GM12878 (cell line): ENCODE data around the gene DNAJC4. TPM values are rescaled to one million over a fixed set of nuclear protein-coding genes. Genes with fewer than 3 reads are reported as not detected.

Source experiments
- ATF7 ChIP-seq: fragments of 450-650 bp; IDR thresholded peaks from 2 replicates; pipeline ENCODE4 v1.6.1; 2016; ENCODE audit warnings: low read depth, mild to moderate bottlenecking
- FOXM1 ChIP-seq: IDR thresholded peaks from 2 replicates; pipeline ENCODE4 v1.6.1; 2012; ENCODE audit warnings: low read depth, mild to moderate bottlenecking, inconsistent platforms, low read length, moderate library complexity
- MEF2B ChIP-seq: fragments of 450-650 bp; IDR thresholded peaks from 2 replicates; pipeline ENCODE4 v1.6.1; 2018; ENCODE audit warnings: mild to moderate bottlenecking, moderate library complexity; ENCODE audit not compliant: partially characterized antibody, poor library complexity, severe bottlenecking
- POU2F2 ChIP-seq: IDR thresholded peaks from 3 replicates; pipeline ENCODE4 v1.6.1; 2011; ENCODE audit warnings: low read depth, mild to moderate bottlenecking, low read length, borderline replicate concordance
- polyA plus RNA-seq, 11 experiments: library from polyadenylated mRNA; depleted of rRNA in 4 of 11; unstranded in 6 of 11; stranded (reverse) in 5 of 11; fragments of >200 nt; fragmentation: Nextera tagmentation in 4 of 11; fragmentation: Illumina TruSeq in 1 of 11; extraction: Ambion mirVana in 4 of 11; extraction: Trizol in 1 of 11; gene quantifications; 1 replicate in 1 of 11; 2 replicates in 10 of 11; pipeline versions ENCODE4 v1.2.1 to v1.2.3, GENCODE V29; 2011 to 2016; ENCODE audit warnings: inconsistent platforms in 2 of 11, missing spikeins in 2 of 11, low read depth in 1 of 11
- total RNA-seq, 4 experiments: library from RNA; depleted of rRNA in 3 of 4; stranded (reverse); fragments of >200 nt in 3 of 4; fragmentation: Illumina TruSeq in 1 of 4; extraction: Trizol in 1 of 4; gene quantifications; 2 replicates each; pipeline versions ENCODE4 v1.2.1 to v1.2.3, GENCODE V29; 2013 to 2021
- TF ChIP-seq, protein P1 (sequence below): IDR thresholded peaks from 2 replicates; pipeline ENCODE4 v1.6.1; 2011; ENCODE audit warnings: borderline replicate concordance, low read depth, mild to moderate bottlenecking, moderate library complexity, low read length; ENCODE audit not compliant: insufficient read depth, poor library complexity, severe bottlenecking
- TF ChIP-seq, protein P2 (sequence below): IDR thresholded peaks from 2 replicates; pipeline ENCODE4 v1.6.1; 2011; ENCODE audit warnings: low read depth, low read length, improper control_type of control experiment, borderline replicate concordance

Gene DNAJC4
- total and polyA plus RNA-seq, 10 of the 15 experiments (the other 5 are each of a cell fraction or from before 2014, with no cell fraction given): 3.7 to 64.9 (median 30.1) TPM

DNA sequence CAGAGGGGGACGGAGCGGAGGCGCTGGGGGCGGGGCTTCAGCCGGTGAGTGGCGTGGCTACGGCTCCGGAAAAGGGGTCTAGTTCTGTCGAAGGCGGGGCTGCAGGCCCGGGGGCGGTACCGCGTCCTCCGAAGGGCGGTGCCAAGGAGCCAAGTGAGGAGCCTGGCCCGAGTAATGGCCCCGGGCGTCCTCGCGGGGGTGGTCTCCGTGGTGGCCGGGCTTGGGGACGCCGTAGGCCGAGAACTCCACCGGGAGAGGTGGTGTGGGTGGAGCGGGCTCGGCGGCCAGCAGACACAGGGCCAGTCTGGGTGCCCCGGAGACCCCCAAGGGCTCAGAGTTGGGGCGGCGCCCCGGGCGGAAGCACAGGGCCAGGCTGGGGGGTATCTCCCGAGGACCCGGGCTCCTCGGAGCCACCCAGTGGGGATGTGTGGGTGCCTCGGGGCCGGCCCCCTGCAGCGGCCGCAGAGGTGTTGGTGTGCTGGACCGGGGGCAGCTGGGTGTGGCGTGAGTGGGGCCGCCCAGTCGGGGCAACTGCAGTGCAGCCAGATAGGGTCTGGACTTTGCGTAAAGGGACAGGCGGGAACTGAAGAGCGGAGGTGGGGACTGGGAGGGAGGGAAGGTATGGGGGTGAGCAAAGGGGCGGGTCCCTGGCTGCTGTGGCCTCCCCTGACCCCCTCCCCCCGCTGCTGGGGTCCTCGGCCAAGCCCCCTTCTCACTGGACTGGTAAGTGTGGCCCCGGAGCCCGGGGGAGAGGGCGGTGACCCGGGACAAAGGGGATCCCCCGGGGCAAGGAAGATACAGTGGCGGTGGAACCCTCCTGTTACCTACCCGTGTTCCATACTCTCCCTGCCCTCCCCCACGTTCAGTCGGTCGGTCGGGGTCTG lies 11.4 kb downstream of the DNAJC4 start (continued):
- TF ChIP-seq, protein P1, sequence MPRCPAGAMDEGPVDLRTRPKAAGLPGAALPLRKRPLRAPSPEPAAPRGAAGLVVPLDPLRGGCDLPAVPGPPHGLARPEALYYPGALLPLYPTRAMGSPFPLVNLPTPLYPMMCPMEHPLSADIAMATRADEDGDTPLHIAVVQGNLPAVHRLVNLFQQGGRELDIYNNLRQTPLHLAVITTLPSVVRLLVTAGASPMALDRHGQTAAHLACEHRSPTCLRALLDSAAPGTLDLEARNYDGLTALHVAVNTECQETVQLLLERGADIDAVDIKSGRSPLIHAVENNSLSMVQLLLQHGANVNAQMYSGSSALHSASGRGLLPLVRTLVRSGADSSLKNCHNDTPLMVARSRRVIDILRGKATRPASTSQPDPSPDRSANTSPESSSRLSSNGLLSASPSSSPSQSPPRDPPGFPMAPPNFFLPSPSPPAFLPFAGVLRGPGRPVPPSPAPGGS: no peak
- no peak for TF ChIP-seq ATF7
- TF ChIP-seq MEF2B: no peak
- peak; percentile 43; the same call in 1 of the 3 replicates for TF ChIP-seq POU2F2
- TF ChIP-seq FOXM1: no peak
- TF ChIP-seq, protein P2, sequence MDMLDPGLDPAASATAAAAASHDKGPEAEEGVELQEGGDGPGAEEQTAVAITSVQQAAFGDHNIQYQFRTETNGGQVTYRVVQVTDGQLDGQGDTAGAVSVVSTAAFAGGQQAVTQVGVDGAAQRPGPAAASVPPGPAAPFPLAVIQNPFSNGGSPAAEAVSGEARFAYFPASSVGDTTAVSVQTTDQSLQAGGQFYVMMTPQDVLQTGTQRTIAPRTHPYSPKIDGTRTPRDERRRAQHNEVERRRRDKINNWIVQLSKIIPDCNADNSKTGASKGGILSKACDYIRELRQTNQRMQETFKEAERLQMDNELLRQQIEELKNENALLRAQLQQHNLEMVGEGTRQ: no peak
